Vagina (tissue), 2 donors: Measurements from ENCODE around the gene RPTOR. TPM values are rescaled to one million over a fixed set of nuclear protein-coding genes. Genes with fewer than 3 reads are reported as not detected.

Source experiments
- DNase-seq, 2 donors: peaks; one replicate each; pipeline ENCODE4 v3.0.0-alpha.2; 2017; ENCODE audit errors: extremely low spot score in 2 of 2
- H3K27ac ChIP-seq: fragments of 200-600 bp; sonication (generic); one replicate; pipeline ENCODE4 v1.5.1; 2019
- H3K27me3 ChIP-seq: fragments of 200-600 bp; sonication (generic); one replicate; pipeline ENCODE4 v1.5.1; 2019
- H3K36me3 ChIP-seq, 2 donors: fragments of 200-600 bp; sonication (generic); one replicate each; pipeline ENCODE4 v1.5.1; 2017 to 2019
- H3K4me1 ChIP-seq: fragments of 200-600 bp; sonication (generic); one replicate; pipeline ENCODE4 v1.5.1; 2019
- H3K4me3 ChIP-seq, 2 donors: fragments of 200-600 bp; sonication (generic); 1 replicate in 1 of 2; 2 replicates in 1 of 2; pipeline ENCODE4 v1.5.1; 2016 to 2019
- H3K9me3 ChIP-seq: fragments of 200-600 bp; sonication (generic); one replicate; pipeline ENCODE4 v1.5.1; 2019
- CTCF ChIP-seq, 3 experiments: fragments of 450-650 bp in 2 of 3; fragments of 200-600 bp in 1 of 3; sonication (generic) in 1 of 3; IDR thresholded peaks; one replicate each; pipeline ENCODE4 v1.5.1; 2017 to 2019; ENCODE audit warnings: antibody characterized with exemption in 3 of 3, mild to moderate bottlenecking in 2 of 3, moderate library complexity in 2 of 3
- POLR2A ChIP-seq, 2 donors: fragments of 450-650 bp; IDR thresholded peaks; one replicate each; pipeline ENCODE4 v1.6.1; 2017; ENCODE audit warnings: antibody characterized with exemption in 2 of 2, mild to moderate bottlenecking in 2 of 2, moderate library complexity in 2 of 2
- POLR2AphosphoS5 ChIP-seq, 2 donors: sonication (generic); formaldehyde crosslinking; IDR thresholded peaks; one replicate each; pipeline ENCODE4 v1.9.0; 2017; ENCODE audit warnings: antibody characterized with exemption in 2 of 2, mild to moderate bottlenecking in 2 of 2, low read depth in 1 of 2; ENCODE audit not compliant: insufficient read depth in 1 of 2
- intact Hi-C: fragments of 100-400 bp; cut with DNase I; formaldehyde crosslinking; loops from one replicate; pipeline ENCODE4 v1.15.1; 2023
- total RNA-seq: library from RNA; depleted of rRNA; stranded (reverse); fragments of >200 nt; gene quantifications from one replicate; pipeline ENCODE4 v1.2.3, GENCODE V29; 2016

RPTOR gene
- total RNA-seq, 1 donor from 2014 or later: 38.3 TPM

GRCh38 chr17:80997424-80998117, 452.9 kb downstream of the RPTOR start:
- TF ChIP-seq CTCF (IDR thresholded peaks at IDR 0.05) (no peak), POLR2AphosphoS5 (IDR thresholded peaks at IDR 0.05; ENCODE audit: insufficient read depth in 1 of 2, low read depth in 1 of 2) (no peak), POLR2A (IDR thresholded peaks at IDR 0.05) (no peak)
- intact Hi-C loops: no loop called here
- H3K27me3 ChIP-seq: no peaks in the 10 kb centered on the region
- H3K4me1 ChIP-seq: peaks cover 28% of the 10 kb centered on the region
- DNase-seq: no peak
- H3K27ac ChIP-seq: no peak overlapping the region
- H3K36me3 ChIP-seq: peaks cover 0 to 49% of the 10 kb centered on the region in 2 donors
- H3K4me3 ChIP-seq: no peak overlapping the region
- H3K9me3 ChIP-seq: no peaks in the 10 kb centered on the region

- DNase-seq: no peak
- Histone ChIP-seq H3K36me3 (peaks cover 0 to 49% of the 10 kb centered on the region in 2 donors), H3K27ac (no peak overlapping the region), H3K4me1 (peaks cover 28% of the 10 kb centered on the region), H3K9me3 (no peaks in the 10 kb centered on the region), H3K27me3 (no peaks in the 10 kb centered on the region), H3K4me3 (no peak overlapping the region)
- intact Hi-C loops: no loop called here
- TF ChIP-seq POLR2A (IDR thresholded peaks at IDR 0.05) (no peak), CTCF (IDR thresholded peaks at IDR 0.05) (no peak), POLR2AphosphoS5 (IDR thresholded peaks at IDR 0.05; ENCODE audit: insufficient read depth in 1 of 2, low read depth in 1 of 2) (no peak)
These were observed 453.6 kb downstream of the RPTOR start for GRCh38 chr17:80998118-80998747.

- no peak overlapping the region for H3K27ac ChIP-seq
- TF ChIP-seq POLR2A (IDR thresholded peaks at IDR 0.05): no peak
- no peak for TF ChIP-seq CTCF (IDR thresholded peaks at IDR 0.05)
- no peak for TF ChIP-seq POLR2AphosphoS5 (IDR thresholded peaks at IDR 0.05; ENCODE audit: insufficient read depth in 1 of 2, low read depth in 1 of 2)
- H3K9me3 ChIP-seq: no peaks in the 10 kb centered on the region
- intact Hi-C loops: no loop called here
- H3K4me3 ChIP-seq: no peak overlapping the region
- H3K27me3 ChIP-seq: no peaks in the 10 kb centered on the region
- H3K36me3 ChIP-seq: peaks cover 0 to 49% of the 10 kb centered on the region in 2 donors
- peaks cover 28% of the 10 kb centered on the region for H3K4me1 ChIP-seq
- DNase-seq: no peak
These were observed 454.3 kb downstream of the RPTOR start for GRCh38 chr17:80998748-80999535.

GRCh38 chr17:80999536-81000333, 455.1 kb downstream of the RPTOR start:
- Histone ChIP-seq H3K27me3 (no peaks in the 10 kb centered on the region), H3K4me3 (no peak overlapping the region), H3K9me3 (no peaks in the 10 kb centered on the region), H3K4me1 (peaks cover 30% of the 10 kb centered on the region), H3K27ac (no peak overlapping the region), H3K36me3 (peaks cover 0 to 49% of the 10 kb centered on the region in 2 donors)
- TF ChIP-seq POLR2AphosphoS5 (IDR thresholded peaks at IDR 0.05; ENCODE audit: insufficient read depth in 1 of 2, low read depth in 1 of 2) (no peak), CTCF (IDR thresholded peaks at IDR 0.05) (no peak), POLR2A (IDR thresholded peaks at IDR 0.05) (no peak)
- intact Hi-C loops: loop anchor here (10.0 kb wide), 1 partner anchor 195 kb away; no protein-coding TSS in a partner anchor
- no peak for DNase-seq
